Measurements from ENCODE around the gene ATP1B3. TPM values are rescaled to one million over a fixed set of nuclear protein-coding genes. Genes with fewer than 3 reads are reported as not detected.
A peak's percentile ranks its signal among the peaks of the same experiment; 100 is the strongest.

The ATP1B3 gene
- total RNA-seq, 8 experiments from 2014 or later, result 49.5 to 173 (median 65.8) TPM

- WGBS, 10 experiments, result 60 to 100% (median 84%) methylated on average over 2 to 11 of the region's 11 CpGs; no CpG with 5 or more reads in 1 of the 10 experiments
Measured at GRCh38 chr3:141849056-141849815, 27.2 kb upstream of the ATP1B3 start.

DNA sequence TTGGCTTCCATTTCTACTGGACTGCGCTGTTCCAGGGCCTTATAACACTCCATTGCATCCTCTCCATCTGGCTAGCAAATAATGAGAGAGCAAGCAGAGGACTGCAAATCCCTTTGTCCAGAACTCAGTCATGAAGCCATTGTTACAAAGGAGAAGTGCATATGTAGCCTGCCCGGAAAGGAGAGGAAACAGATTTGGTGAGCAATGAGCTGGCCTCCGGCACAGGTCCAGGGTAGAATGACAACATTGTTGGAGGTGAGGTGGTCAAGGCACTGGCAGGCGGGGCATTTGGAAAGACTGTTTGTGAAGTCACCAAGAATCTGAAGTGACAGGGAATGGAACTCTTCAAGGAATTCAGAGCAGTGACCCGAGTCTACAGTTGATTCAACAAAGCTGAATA is 25.0 kb upstream of the ATP1B3 start:
- no peak for ATAC-seq (replicated peaks in 6 of 8)
- Histone ChIP-seq H3K4me1 (replicated peaks in 1 of 2) (peaks cover 10 to 12% of the 10 kb centered on the region in 2 donors), H3K27ac (no peak overlapping the region), H3K4me3 (no peak overlapping the region)
- WGBS, 10 experiments, result 44 to 100% (median 78%) methylated on average over 1 to 4 of the region's 5 CpGs; no CpG with 5 or more reads in 1 of the 10 experiments
- in situ Hi-C loops (cut with MboI; ENCODE audit: low pct_unique_long_range_greater_than_20kb in 2 of 9, low sequenced_read_pairs in 9 of 9, unreplicated experiment in 9 of 9), result no loop called here

More at GRCh38 chr3:141849056-141849815, 27.2 kb upstream of the ATP1B3 start:
- no peak overlapping the region for H3K4me3 ChIP-seq
- no peak overlapping the region for H3K27ac ChIP-seq
- H3K4me1 ChIP-seq (replicated peaks in 1 of 2), result peaks cover 10 to 12% of the 10 kb centered on the region in 2 donors
- in situ Hi-C loops (cut with MboI; ENCODE audit: low pct_unique_long_range_greater_than_20kb in 2 of 9, low sequenced_read_pairs in 9 of 9, unreplicated experiment in 9 of 9), result no loop called here
- no peak for ATAC-seq (replicated peaks in 6 of 8)

- in situ Hi-C loops (cut with MboI; ENCODE audit: low pct_unique_long_range_greater_than_20kb in 2 of 9, low sequenced_read_pairs in 9 of 9, unreplicated experiment in 9 of 9), result no loop called here
- Histone ChIP-seq H3K27ac (peak overlapping the region in 1 of 2 donors; percentile 50), H3K4me1 (replicated peaks in 1 of 2) (peaks cover 10 to 12% of the 10 kb centered on the region in 2 donors), H3K4me3 (no peak overlapping the region)
- 0 to 92% (median 63%) methylated on average over 1 to 4 of the region's 4 CpGs; no CpG with 5 or more reads in 1 of the 10 experiments for WGBS, 10 experiments
- peak; percentile 22 to 77 (median 52) for ATAC-seq (replicated peaks in 6 of 8)
Measured at GRCh38 chr3:141853081-141853601, 23.3 kb upstream of the ATP1B3 start.

DNA sequence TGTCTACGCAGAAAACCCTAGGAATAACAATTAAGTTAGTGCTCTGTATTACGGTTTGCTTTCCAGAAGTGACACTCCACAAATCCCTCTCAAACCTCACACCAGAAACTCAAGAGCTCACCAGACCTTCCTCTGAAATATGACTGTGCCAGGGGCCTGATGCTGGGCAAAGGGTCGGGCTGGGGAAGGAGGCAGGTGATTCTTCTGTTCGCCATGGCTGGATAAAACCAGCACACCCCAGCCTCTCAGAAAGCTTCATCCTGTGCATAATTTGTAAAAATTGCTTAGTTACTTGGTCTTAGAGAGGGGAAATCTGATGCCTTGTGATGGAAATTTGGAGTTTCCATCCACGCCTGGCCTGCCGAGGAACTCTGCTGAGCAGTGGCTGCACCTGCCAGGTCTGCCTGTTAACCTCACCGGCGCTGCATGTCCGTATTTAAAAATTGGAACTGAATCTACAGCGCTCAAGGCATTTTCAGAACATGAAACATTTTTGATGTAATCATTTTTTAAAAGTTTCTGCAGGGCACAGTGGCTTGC is 22.7 kb upstream of the ATP1B3 start:
- in situ Hi-C loops (cut with MboI; ENCODE audit: low pct_unique_long_range_greater_than_20kb in 2 of 9, low sequenced_read_pairs in 9 of 9, unreplicated experiment in 9 of 9), result no loop called here
- Histone ChIP-seq H3K4me3 (no peak overlapping the region), H3K27ac (peak overlapping the region in 1 of 2 donors; percentile 50), H3K4me1 (replicated peaks in 1 of 2) (peaks cover 10 to 12% of the 10 kb centered on the region in 2 donors)
- ATAC-seq (replicated peaks in 6 of 8), result peak in 5 of 8 experiments; percentile 56 to 79 (median 69)
- 68 to 100% (median 84%) methylated on average over 2 to 10 of the region's 10 CpGs; no CpG with 5 or more reads in 2 of the 10 experiments for WGBS, 10 experiments

DNA sequence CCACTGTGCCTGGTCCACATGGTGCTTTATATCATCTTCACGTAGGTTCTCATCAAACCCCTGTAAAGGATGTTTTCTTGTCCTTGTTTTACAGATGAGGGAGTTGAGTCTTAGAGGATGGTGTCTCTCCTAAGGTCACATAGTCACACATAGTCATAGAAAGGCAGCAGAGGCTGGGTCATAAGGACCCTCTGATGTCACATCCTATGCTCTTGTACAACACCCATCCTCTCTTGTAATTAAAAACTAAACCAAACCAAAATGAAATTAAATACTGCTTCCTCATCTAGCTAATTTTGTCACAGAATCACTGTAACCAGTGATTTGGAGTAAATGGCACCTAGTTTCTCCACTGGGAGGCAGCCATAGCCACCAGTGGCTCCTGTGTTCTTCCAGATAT is 21.8 kb upstream of the ATP1B3 start:
- WGBS, 10 experiments, result 56 to 100% (median 100%) methylated on average over 1 of the region's 1 CpG; no CpG with 5 or more reads in 4 of the 10 experiments
- Histone ChIP-seq H3K4me1 (replicated peaks in 1 of 2) (peaks cover 10 to 12% of the 10 kb centered on the region in 2 donors), H3K27ac (no peak overlapping the region), H3K4me3 (no peak overlapping the region)
- in situ Hi-C loops (cut with MboI; ENCODE audit: low pct_unique_long_range_greater_than_20kb in 2 of 9, low sequenced_read_pairs in 9 of 9, unreplicated experiment in 9 of 9), result no loop called here
- ATAC-seq (replicated peaks in 6 of 8), result no peak

DNA sequence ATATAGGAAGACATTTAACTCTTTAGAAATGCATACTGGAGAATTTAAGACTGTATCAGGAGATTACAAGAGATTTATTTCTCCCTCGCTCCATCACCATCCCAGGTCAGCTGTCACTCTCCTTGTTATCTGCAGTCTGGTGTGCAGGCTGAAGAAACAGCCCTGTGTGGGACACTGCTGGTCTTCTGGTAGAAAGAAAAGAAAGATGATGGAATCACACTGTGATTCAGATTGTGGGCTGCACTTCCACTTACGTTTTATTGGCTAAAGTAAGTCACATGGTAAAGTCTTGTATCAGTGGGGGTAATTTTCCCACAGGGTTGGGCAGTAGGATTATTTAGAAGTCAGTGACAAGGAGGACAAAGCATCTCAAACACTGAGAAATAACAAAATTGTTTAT is 18.1 kb upstream of the ATP1B3 start:
- Histone ChIP-seq H3K4me3 (no peak overlapping the region), H3K27ac (no peak overlapping the region), H3K4me1 (replicated peaks in 1 of 2) (peaks cover 6 to 7% of the 10 kb centered on the region in 2 donors)
- ATAC-seq (replicated peaks in 6 of 8), result peak in 2 of 8 experiments; percentile 20 to 36
- in situ Hi-C loops (cut with MboI; ENCODE audit: low pct_unique_long_range_greater_than_20kb in 2 of 9, low sequenced_read_pairs in 9 of 9, unreplicated experiment in 9 of 9), result no loop called here
- 58 to 94% (median 71%) methylated on average over 1 to 2 of the region's 2 CpGs; no CpG with 5 or more reads in 1 of the 10 experiments for WGBS, 10 experiments

GRCh38 chr3:141859651-141860050 is 16.8 kb upstream of the ATP1B3 start:
- in situ Hi-C loops (cut with MboI; ENCODE audit: low pct_unique_long_range_greater_than_20kb in 2 of 9, low sequenced_read_pairs in 9 of 9, unreplicated experiment in 9 of 9), result no loop called here
- no peaks in the 10 kb centered on the region for H3K4me1 ChIP-seq (replicated peaks in 1 of 2)
- no peak for ATAC-seq (replicated peaks in 6 of 8)
- WGBS, 10 experiments, result 0 to 100% (median 75%) methylated on average over 1 to 4 of the region's 4 CpGs; no CpG with 5 or more reads in 2 of the 10 experiments
- H3K27ac ChIP-seq, result no peak overlapping the region
- H3K4me3 ChIP-seq, result no peak overlapping the region

DNA sequence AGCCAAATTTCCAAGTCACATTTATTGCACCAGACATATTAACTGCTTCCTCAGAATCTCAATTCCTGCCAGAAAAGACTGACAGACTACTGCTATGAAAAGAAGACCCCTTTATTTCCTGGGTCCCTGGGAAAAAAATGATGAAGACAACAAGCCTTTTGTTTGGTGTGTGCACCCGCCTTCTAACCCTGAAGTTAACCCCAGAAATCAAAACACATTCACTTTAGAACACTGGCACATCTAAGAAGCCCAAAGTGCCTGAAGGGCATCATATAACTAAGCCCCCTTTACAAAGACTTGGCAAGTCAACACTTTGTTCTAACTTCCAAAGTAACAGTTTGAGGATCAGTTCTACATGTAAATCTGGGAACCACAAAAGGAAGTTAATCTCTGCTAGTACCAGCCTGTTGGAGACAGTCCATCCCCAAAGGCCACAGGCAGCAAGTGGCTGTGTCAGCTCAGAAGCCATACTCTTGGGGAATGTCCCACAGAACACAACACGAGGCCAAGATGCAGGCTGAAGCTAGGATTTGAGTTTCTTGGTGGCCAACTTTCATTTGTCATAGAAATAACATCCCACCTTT is 16.3 kb upstream of the ATP1B3 start:
- Histone ChIP-seq H3K4me3 (no peak overlapping the region), H3K27ac (no peak overlapping the region), H3K4me1 (replicated peaks in 1 of 2) (no peaks in the 10 kb centered on the region)
- ATAC-seq (replicated peaks in 6 of 8), result no peak
- in situ Hi-C loops (cut with MboI; ENCODE audit: low pct_unique_long_range_greater_than_20kb in 2 of 9, low sequenced_read_pairs in 9 of 9, unreplicated experiment in 9 of 9), result no loop called here
- WGBS, 10 experiments, result 17 to 100% (median 51%) methylated on average over 1 to 2 of the region's 2 CpGs; no CpG with 5 or more reads in 4 of the 10 experiments

DNA sequence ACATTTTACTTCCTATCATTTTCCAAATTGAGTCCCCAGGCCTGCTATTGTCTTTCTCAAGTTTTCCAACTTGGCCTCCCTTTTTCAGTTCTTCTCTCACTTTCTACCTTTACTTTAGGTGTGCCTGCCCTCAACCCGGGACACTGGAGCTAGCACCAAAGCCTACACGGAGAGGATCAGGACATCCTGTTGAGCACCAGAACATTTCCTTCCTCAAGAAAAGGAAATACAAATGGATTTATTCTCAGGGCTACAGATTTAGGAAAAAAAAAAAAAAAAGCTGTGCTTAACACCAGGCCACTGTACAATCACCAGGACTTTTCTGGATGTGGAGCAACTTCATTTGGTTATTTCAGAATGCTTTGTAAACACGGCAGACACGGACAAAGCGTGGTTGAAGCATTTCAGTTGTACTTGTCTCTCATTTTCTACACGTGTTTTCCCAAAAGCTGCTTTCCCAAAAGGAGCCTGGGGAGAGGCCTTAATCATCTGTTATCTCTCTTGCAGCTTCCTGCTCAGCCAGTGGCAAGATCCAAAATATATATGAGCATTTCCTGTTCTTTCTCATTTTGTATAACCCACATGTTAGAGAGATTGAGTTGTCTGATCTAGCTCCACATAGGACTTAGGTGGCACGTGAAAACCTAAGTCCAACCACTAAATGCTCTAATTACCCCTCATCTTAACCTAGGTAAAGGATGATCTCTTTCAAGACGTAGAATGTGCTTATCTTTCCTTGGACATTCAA is 15.5 kb upstream of the ATP1B3 start:
- 58 to 100% (median 87%) methylated on average over 2 to 7 of the region's 8 CpGs; no CpG with 5 or more reads in 1 of the 10 experiments for WGBS, 10 experiments
- in situ Hi-C loops (cut with MboI; ENCODE audit: low pct_unique_long_range_greater_than_20kb in 2 of 9, low sequenced_read_pairs in 9 of 9, unreplicated experiment in 9 of 9), result no loop called here
- no peak overlapping the region for H3K27ac ChIP-seq
- H3K4me1 ChIP-seq (replicated peaks in 1 of 2), result no peaks in the 10 kb centered on the region
- no peak for ATAC-seq (replicated peaks in 6 of 8)
- no peak overlapping the region for H3K4me3 ChIP-seq

- WGBS, 10 experiments, result 60 to 100% (median 76%) methylated on average over 1 to 3 of the region's 3 CpGs; no CpG with 5 or more reads in 2 of the 10 experiments
Measured at GRCh38 chr3:141862279-141862816, 14.1 kb upstream of the ATP1B3 start.

DNA sequence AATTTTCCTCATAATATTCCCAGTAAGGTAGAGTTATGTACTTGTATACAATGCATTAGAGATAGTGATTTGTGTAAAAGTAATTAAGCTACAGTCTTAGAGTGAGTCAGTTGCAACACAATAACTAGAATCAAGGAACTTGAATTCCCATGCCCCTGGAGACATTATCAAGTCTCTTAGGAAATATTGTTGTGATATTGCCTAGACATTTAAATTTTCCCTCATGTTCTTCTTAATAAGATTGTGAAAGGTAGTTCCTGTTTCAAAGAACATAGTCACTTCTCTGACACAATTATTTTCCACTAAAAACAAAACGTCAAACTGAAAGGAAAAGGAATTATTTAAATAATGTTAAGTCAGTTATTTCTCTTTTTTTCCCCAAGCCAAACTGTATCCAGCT is 13.0 kb upstream of the ATP1B3 start:
- Histone ChIP-seq H3K4me1 (replicated peaks in 1 of 2) (no peaks in the 10 kb centered on the region), H3K27ac (no peak overlapping the region), H3K4me3 (no peak overlapping the region)
- WGBS, 10 experiments, result 0 to 90% (median 67%) methylated on average over 1 of the region's 1 CpG; no CpG with 5 or more reads in 3 of the 10 experiments
- no peak for ATAC-seq (replicated peaks in 6 of 8)
- in situ Hi-C loops (cut with MboI; ENCODE audit: low pct_unique_long_range_greater_than_20kb in 2 of 9, low sequenced_read_pairs in 9 of 9, unreplicated experiment in 9 of 9), result no loop called here

More at GRCh38 chr3:141862279-141862816, 14.1 kb upstream of the ATP1B3 start:
- H3K27ac ChIP-seq, result no peak overlapping the region
- no peak for ATAC-seq (replicated peaks in 6 of 8)
- H3K4me1 ChIP-seq (replicated peaks in 1 of 2), result no peaks in the 10 kb centered on the region
- in situ Hi-C loops (cut with MboI; ENCODE audit: low pct_unique_long_range_greater_than_20kb in 2 of 9, low sequenced_read_pairs in 9 of 9, unreplicated experiment in 9 of 9), result no loop called here
- H3K4me3 ChIP-seq, result no peak overlapping the region

- in situ Hi-C loops (cut with MboI; ENCODE audit: low pct_unique_long_range_greater_than_20kb in 2 of 9, low sequenced_read_pairs in 9 of 9, unreplicated experiment in 9 of 9), result no loop called here
- Histone ChIP-seq H3K4me3 (no peak overlapping the region), H3K27ac (no peak overlapping the region), H3K4me1 (replicated peaks in 1 of 2) (no peaks in the 10 kb centered on the region)
- ATAC-seq (replicated peaks in 6 of 8), result no peak
- WGBS, 10 experiments, result 21 to 100% (median 75%) methylated on average over 1 to 4 of the region's 4 CpGs; no CpG with 5 or more reads in 1 of the 10 experiments
Measured at GRCh38 chr3:141864281-141864970, 12.0 kb upstream of the ATP1B3 start.

All from motor neuron (in vitro differentiated cells).